HG03135 (cell line): ENCODE data around the gene APOBEC4.
"Not testable (repeated sequence)": the region's sequence is repeated elsewhere in the genome, so short reads cannot be mapped to it uniquely, and the experiment has no call there.

ENCODE experiments used
- ATAC-seq: cut with Tn5 transposase; IDR thresholded peaks from one replicate; pipeline ENCODE4 v1.9.1; 2021; ENCODE audit warnings: mild to moderate bottlenecking, moderate library complexity; ENCODE audit not compliant: unreplicated experiment

Gene APOBEC4

DNA sequence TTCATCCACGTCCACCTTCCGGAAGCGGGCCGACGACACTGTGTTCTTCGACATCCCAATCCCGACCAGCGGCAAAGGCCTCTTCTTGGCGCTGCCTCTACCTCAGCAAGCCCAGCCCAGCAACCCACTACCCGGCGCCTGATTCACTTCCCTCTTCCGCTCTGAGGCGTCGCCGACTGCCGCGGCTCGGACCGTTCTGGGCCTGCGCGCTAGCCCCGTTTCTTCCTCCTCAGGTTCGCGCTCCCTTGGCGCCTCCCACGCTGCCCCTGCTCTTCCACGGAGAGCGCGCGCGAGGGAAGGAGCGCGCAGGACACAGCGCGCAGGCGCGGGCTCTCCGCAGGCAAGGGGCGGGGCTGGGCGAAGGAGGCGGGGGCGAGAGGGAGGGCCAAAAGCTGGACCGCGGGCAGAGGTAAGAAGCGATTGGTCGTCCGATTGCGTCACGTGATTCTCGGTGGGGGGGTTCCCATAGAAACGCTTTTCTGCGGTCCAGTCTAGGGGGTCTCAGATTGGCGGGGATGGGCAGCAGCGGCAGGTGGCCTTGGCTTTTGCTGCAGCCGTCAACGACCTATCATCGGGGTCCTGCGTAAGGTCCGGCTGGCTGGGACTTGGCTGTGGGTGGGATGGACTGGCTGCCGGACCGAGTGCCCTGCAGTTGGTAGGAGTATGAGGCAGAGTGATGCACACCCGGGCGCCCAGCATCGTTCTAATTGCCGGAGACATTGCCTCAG, 17.3 kb downstream of the APOBEC4 start, which contains the start of gene ARPC5:
ARPC5 (minus strand) TSS at position 178 of the 728 bp plus-strand sequence; CDS start at position 54, 124 bp downstream.
- peak; percentile 85 for ATAC-seq

DNA sequence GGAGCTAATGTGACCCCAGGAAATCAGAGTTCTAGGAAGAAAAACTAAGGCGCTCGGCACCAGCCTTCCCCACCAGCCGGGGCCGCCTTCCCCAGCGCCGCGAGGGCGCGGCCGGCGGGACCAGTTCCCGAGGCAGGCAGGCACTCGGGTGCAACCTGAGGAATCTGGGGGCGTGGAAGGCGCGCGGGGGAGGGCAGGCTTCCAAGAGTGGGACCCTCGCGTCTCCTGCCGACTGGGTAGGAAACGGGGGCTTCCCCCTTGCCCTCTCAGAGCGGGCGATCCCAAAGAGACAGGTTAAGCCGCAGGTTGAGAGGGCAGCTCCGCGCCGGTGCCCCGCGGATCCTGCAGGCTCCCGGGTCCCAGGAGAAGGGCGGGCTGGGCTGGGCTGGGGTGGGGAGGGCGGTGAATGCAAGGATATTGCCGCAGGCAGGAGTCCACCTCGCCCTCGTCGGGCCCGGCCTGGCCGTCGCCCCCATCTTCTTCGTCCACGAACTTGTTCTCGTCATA, 18.0 kb downstream of the APOBEC4 start:
- peak; percentile 7 for ATAC-seq

DNA sequence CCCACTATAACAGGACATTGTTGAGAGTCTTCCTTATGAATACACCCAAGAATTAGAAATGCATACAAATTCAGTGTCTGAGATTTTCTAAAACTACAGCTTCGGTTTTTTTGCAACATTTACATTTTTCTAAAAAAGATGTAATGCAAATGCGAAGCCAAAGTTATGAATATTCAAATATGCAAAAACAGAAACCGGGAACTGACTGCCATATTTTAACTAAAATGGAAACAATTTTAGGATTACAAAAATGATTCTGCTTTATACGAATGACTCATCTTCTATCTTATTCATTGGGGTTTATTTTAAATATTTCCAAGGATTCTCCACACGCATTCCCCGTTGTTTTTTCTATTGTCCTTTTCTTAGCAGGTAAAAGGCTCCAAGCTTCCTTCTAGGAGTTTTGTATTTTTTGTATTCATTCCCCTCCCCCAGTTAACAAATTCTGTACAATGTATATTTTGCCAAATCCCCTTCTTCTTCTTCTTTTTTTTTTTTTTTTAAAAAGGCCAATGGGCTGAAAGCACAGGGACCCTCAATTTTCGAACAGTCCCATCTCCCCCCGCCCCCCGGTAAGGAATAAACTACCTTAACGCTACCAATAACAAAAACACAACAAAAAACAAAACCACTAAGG, 18.6 kb downstream of the APOBEC4 start:
- no peak for ATAC-seq

DNA sequence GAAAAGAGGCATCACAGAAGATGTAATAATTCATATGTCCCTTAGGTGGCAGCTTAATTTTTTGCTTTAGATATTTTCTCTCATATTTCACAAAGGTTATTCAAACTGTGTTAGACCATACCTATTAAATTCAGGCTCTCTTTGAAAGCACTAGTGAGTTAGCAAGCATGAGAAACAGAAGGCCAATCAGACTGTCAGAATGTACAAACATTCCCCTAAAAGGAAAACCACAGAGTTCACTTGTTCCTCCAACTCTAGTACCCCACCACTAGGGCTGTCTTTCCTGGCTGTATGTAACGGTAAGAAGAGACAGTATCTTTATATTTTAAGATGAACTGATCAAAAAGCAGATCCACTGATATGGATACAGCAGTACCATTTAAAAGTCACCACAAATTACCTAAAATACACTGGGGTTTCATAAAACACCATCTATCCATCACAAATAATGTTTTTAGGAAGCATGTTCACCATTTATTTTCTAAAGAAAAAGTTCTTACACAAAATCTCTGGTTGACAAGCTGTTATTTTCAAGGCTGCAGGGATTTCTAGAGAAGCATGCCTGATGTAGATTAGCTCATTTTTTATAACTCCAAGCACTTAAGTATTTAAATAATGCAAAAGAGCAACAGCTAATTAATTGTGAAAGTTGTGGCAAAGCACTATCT, 19.3 kb downstream of the APOBEC4 start:
- peak; percentile 30 for ATAC-seq

DNA sequence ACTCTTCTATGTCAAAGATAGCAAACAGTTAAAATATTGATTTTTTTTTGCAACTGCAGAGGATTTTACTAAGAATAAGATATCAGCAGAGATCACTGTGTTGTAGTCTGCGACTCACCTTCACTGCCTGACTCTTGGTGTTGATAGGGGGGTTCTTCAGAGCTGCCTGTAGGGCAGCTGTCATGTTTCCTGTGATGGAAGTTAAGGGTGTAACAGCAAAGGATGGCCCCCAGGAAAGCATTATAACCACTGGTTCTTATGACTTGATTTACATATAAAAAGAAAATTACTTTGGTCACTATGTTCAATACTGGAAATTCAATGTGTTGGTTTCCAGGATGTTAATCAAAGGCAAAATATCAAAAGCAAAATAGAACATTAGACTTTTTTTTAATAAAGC, 20.2 kb downstream of the APOBEC4 start:
- no peak for ATAC-seq

DNA sequence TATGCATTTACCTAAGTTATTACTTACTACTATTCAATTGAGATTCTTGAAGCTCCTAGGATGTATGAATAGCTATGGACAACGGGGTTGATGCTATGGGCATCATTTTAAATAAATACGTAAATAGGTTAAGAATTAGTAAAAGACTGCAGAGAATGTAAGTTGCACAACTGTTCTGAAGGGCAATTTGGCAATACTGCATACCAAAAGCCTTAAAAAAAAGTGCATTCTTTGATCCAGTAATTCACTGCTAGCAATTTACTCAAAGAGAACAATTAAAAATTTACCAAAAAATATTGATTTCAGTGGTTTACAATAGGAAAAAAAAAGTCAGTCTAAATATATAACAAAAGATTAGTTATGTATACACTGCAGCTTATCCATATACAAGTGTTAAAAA, 21.0 kb downstream of the APOBEC4 start:
- ATAC-seq: no peak

DNA sequence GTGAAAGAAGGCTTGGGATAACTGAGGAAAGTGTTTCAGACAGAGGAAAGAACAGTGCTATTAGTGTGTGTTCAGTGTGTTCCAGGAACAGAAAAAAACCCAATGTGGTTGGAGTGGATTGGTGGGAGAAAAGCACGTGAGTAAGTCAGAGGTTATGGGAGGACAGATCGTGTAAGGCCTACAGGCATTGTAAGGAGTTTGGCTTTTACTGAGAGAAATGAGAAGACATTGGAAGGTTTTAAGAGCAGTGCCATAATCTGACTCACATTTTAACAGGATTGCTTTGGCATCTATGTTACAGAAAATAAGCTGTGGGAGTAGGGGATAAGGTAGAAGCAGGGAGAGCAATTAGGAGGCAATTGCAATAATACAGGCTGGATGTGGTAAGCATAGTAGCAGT, 22.4 kb downstream of the APOBEC4 start:
- ATAC-seq: no peak

DNA sequence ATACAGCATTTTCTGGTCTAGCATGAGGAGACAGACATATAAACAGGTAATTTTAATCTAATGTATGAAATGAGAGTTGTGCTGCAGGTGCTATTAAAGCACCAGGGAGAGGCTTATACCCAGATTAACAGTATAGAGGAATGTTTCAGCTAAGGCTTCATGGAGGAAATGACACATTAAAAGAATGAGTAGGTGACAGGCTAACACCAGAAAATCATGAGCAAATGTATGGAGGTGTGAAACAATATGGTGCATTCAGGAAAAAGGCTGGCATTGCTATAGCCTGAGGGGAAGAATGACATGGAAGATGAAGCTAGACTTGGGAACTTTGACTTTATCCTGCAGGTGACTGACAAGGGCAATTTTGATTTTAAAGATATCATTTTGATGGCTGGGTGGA, 24.6 kb downstream of the APOBEC4 start:
- no peak for ATAC-seq

DNA sequence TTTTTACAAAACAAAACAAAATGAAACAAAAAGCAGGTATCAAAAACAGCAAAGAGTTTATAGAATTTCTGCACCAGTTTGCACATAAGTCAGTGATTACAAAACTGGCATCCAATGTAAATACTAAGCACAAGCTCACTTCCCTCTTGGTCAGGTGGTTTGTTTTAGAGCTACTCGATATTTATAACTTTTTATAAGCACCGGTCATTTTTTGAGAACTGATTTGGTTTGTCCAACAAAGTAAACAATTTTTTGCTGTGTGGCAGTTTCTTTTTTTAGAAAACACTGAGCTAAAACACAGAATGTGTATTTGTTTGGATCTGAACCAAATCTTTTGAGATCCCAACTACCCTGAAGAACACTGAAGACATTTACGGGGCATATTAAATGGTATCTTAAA, 26.9 kb downstream of the APOBEC4 start:
- not testable (repeated sequence) for ATAC-seq

DNA sequence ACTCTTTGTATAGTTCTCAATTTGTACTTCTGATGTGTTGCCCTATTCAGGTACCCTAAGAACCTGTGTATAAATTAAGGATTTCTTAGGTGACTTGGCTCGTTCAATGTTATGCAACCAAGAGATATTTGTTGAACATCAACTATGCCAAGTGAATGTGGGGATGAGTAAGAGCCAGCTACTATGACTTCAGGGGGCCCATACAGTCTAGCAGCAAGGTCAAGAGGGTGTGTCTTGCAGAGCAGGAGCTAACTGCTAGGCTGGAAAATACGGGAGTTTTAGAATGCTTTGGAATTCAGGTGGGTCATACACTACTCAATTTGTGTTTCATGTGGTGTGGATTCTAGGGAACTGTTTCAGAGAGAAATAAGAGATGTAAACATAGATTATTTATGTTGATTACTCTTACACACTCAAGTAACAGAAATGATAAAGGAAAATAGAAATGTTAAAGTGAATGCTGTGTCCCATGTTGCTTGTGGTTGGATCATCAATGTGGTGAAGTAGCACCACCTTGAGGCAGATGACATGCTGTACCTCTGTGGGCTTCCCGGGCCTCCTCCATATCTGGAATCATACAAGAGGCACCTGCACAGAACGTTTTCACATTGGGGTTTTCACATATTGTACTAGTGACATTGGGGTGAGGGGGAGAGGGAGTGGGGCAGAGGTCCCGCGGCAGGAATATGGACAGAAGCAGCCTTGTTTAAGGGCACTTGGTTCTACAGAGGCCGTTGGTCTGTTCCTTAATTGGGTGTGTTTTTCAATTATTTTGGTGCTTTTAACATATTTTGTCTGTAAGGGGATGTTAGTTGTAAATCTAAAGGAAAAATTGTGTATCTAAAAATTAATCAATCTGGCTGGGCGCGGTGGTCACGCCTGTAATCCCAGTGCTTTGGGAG, 30.0 kb downstream of the APOBEC4 start:
- ATAC-seq: peak; percentile 74

DNA sequence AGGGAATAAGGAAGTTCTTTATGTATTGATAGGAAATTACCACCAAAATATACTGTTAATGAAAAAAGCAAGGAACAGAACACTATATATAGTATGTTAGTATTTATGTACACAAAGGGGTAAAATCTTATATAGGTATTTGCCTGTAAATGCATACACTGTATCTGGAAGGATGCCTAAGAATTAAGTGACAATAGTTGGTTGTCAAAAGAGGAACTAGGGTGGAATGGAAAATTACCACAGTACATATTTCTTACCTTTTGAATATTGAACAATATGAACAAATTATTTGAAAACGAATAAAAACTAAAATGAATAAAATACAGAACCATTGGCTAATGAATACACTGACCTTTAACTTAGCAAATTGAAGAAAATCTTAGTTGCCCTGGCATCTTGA, 31.1 kb downstream of the APOBEC4 start:
- no peak for ATAC-seq

DNA sequence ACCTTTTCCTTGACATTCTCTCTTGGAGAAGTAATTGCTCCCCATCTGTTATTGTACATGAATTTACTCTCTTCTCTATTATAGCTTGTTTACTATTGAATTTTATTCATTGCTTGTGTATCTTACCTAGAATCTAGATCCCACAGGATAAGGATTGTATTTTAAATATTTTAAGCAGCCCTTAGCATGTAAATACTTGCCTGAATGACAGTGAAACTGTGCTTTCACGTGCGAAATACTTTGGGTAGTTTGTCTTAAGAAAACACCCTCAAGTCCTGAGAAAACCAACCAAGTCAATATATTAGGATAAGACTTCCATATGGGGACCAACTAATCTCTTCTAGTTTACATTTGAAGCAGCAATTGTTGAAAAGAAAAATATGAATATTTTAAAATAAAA, 32.8 kb downstream of the APOBEC4 start:
- ATAC-seq: no peak

DNA sequence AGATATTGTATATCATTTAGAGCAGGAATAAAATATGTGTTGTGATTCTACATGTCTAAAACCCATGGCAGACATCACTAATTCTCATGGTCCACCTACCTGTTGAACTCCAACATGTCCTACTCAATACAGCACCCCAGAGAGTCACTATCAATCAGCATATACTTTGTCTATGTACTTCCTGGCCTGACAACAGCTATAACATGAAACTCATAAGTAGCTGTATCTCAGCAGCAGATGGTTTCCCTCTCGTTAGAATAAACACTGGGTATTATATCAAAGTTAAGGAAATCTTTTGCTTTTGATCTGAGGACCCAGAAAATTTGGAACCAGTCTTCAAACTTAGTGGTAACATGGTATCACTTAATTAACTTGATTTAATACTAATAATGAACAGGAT, 33.3 kb downstream of the APOBEC4 start:
- no peak for ATAC-seq

DNA sequence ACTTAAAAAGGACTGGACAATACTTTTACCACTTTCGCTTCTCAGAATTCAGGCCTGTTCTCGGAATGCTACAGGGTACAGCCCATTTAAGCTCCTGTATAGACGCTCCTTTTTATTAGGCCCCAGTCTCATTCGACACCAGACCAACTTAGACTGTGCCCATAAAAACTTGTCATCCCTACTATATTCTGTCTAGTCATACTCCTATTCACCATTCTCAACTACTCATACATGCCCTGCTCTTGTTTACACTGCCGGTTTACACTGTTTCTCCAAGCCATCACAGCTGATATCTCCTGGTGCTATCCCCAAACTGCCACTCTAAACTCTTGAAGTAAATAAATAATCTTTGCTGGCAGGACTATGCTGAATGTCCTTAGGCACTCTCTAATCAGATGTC, 34.9 kb downstream of the APOBEC4 start:
- not testable (repeated sequence) for ATAC-seq

DNA sequence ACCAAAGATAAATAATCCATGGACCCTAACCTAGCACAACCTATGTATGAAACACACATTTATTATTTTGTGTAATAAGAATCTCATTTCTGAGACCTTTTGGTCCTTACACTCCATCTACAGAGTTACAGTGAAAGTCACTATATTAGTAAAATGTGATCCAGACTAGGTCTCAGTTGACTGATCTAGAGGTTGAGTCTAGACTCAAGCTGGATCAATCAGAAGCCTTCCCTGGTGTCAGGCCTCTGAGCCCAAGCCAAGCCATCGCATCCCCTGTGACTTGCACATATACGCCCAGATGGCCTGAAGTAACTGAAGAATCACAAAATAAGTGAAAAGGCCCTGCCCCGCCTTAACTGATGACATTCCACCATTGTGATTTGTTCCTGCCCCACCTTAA, 40.1 kb downstream of the APOBEC4 start:
- ATAC-seq: not testable (repeated sequence)

DNA sequence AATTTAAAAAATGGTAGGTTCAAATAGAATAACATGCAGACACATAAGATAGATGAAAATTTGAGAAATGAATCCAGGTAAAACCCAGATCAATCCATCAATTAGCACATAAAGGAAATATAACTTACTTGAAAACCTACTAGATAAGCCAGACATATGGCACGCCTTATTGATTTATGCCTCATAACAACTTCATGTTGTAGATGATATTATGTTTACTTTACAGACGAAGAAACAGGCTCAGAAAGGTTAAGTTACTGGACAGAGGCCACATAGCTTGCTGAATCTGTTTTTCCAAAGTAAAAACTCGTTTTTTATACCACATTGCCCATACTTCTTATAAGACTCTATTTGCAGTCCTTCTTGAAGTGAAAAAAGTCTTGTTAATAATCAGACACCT, 40.7 kb downstream of the APOBEC4 start:
- ATAC-seq: no peak

DNA sequence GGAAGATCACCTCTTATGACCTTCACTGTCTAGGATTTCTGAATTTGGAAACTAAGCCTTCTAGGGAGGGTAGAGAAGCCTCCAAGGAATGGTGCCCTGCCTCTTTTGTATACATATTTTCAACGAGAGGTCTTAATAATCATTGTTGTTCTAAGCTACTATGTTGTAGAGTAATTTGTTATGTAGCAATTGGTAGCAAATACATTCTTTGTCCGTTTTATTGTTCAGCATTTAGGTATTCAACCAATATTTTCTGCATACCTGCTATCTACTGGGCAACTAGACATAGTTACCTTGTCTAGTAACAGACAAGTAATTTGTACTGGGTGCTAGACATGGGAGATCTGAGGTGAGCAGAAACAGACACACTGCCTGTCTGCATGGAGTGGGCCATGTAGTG, 42.1 kb downstream of the APOBEC4 start:
- ATAC-seq: no peak

DNA sequence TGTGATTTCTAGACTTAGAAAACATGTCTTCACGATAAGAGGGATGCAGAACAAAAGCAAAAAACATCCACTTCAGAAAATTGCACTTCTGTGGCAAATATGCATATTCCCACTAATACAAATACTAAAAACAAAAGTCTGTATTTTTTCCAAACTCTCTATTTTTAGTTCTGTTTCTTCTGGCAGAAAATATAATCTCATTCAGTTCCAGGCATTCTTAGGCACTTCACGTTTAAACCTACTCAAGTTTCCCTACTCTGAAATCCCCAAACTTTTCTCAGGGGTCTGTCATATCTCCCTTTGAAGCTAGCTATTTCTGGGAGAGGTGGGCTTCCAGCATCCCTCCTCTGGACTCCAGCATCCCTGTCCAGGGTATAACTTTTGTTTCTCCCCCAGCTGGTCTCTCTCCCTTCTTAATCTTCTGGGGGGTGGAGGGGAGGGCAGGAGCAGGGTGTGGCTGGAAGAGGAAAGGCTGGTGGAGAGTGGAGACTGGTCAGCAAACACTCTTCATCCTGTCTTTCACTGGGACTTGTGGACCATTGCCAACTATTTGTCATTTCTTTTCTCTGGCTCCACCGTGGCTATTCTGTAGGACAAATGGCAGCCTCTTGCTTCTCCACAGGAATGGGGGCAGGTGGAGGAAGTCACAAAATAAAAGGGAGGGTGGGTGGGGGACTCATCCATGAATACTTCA, 43.2 kb downstream of the APOBEC4 start:
- ATAC-seq: no peak

DNA sequence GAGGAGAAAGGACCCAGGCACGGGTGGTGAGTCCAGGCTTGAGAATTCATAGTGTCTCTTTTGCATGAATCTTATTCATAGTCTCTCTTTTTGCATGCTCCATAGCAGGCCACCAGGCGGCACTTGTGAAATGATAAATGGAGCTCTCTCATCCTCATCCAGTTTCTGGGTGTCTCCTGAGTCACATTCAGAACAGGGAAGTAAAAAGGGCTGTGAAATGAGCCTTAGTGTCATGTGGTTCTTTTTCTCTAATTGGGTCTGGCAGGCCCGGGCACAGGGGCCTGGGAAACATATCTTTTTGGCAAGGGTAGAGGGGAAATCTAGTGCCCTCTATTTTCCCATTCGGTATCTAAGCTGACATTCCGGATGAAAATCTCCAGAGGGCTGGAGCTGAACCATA, 43.8 kb downstream of the APOBEC4 start:
- ATAC-seq: no peak

DNA sequence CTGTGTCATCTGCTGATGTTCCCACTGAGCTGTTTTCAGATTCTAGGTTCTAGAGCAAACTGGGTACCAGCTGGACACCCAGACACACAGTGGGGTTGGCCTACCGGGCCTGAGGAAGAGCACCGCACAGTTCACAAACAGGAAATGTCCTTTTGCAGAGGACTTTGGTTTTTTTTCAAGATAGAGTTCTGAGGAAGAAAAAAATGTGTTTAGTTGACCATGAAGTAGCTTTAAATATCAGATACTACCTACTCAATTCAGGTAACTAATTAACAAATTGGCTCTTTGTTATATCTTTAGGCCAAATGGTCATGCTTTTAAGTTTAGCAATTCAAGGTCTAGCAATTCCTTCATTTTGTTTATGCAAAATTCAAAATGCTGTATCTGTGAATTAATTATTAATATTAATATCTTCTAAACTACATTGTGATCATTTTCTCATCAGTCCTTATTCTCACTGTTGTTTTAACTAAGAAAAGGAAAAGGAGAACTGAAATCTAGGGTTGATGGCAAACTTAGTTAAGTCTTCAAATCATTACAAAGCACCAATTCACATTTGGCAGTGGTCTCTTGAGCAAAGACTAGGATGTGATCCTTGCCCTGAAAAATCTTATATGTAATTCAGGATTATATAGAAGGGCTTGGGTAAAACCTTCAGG, 45.7 kb downstream of the APOBEC4 start:
- ATAC-seq: peak; percentile 42
